NOMO-1 (cell line): ENCODE data around the gene ECM2.
"Not testable (repeated sequence)": the region's sequence is repeated elsewhere in the genome, so short reads cannot be mapped to it uniquely, and the experiment has no call there.

Source experiments
- DNase-seq, 2 experiments: peaks; one replicate each; lab custom pipeline; 2025; ENCODE audit not compliant: unreplicated experiment in 2 of 2; lab: John Stamatoyannopoulos, UW

ECM2 gene

GRCh38 chr9:92535940-92536850, at the start of gene ECM2:
TSS of gene ECM2 (minus strand) at chr9:92535990. CDS start at chr9:92522866, 13,124 bp downstream.
- DNase-seq, result no peak

GRCh38 chr9:92576175-92576574, 40.4 kb upstream of the ECM2 start:
- DNase-seq, result peak in 1 of 2 experiments; percentile 37

DNA sequence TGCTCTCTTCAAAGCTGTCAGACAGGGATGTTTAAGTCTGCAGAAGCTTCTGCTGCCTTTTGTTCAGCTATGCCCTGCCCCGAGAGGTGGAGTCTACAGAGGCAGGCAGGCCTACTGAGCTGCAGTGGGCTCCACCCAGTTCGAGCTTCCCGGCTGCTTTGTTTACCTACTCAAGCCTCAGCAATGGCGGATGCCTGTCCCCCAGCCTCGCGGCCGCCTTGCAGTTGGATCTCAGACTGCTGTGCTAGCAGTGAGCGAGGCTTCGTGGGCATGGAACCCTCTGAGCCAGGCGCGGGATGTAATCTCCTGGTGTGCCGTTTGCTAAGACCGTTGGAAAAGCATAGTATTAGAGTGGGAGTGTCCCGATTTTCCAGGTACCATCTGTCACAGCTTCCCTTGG, 37.8 kb upstream of the ECM2 start:
- DNase-seq, result not testable (repeated sequence)

GRCh38 chr9:92571871-92572270, 36.1 kb upstream of the ECM2 start:
- not testable (repeated sequence) for DNase-seq

- DNase-seq, result no peak
These were observed 29.2 kb upstream of the ECM2 start for GRCh38 chr9:92564982-92565381.

DNA sequence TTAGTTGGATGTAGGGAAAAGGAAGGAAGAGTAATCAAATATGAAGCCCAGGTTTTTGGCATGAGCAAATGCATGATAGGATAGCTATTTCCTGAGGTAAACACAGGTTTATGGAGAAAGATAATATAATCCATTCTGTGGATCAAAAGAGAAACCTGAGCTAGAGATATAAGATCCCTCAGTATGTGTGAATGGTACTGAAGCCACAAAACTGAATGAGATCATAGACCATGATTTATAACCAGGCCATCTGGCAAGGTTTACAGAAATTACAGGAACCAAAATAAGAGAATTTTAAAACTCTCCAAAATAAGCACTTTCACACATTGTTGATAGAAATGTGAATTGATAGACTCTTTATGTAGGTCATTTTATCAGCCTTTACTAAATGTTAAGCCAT, 28.7 kb upstream of the ECM2 start:
- peak in 1 of 2 experiments; percentile 25 for DNase-seq

DNA sequence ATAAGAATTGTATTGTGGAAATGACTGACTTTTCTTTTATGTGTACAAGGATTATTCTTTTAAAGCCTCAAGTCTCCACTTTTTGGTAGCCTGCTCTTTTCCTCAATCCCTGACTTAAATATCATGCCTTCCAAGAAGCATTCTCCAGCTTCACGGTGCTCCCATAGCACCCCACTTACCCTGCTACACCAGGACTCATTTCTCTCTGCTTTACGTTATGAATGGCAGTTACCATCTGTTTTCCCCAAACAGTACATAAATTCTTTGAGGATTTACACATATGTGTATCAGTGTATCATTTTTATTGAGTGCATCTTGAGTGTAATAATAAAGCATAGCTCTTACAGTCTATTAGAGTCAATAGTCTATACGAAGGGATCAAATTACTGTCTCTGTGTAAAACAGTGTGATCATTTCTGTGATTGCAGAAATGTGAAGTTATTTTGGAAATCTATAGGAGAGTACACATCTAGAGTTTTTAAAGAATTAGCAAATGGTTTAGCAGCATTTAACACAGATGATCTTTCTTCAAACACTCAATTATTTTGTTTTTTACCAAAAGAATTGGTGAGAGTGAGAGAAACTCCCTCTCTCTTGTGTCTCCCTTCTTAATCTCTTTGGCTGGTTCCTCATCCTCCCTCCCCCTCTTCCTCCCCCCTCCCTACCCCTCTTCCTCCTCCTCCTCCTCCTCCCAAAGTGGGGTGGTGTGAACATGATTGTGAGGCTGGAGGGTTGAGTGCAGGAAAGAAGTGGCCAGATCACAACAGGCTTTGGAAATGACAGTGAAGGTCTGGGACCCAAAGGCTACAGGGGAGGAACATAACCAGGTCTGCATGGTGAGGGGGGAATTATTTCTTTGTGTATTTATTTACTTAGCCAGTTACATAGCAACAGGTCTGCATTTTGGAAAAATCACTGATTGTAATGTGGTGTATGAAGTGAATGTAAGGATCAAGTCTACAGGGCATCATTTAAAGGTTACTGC, 27.6 kb upstream of the ECM2 start:
- DNase-seq, result peak; percentile 14

- DNase-seq, result no peak
These were observed 26.7 kb upstream of the ECM2 start for GRCh38 chr9:92562461-92562967.

DNA sequence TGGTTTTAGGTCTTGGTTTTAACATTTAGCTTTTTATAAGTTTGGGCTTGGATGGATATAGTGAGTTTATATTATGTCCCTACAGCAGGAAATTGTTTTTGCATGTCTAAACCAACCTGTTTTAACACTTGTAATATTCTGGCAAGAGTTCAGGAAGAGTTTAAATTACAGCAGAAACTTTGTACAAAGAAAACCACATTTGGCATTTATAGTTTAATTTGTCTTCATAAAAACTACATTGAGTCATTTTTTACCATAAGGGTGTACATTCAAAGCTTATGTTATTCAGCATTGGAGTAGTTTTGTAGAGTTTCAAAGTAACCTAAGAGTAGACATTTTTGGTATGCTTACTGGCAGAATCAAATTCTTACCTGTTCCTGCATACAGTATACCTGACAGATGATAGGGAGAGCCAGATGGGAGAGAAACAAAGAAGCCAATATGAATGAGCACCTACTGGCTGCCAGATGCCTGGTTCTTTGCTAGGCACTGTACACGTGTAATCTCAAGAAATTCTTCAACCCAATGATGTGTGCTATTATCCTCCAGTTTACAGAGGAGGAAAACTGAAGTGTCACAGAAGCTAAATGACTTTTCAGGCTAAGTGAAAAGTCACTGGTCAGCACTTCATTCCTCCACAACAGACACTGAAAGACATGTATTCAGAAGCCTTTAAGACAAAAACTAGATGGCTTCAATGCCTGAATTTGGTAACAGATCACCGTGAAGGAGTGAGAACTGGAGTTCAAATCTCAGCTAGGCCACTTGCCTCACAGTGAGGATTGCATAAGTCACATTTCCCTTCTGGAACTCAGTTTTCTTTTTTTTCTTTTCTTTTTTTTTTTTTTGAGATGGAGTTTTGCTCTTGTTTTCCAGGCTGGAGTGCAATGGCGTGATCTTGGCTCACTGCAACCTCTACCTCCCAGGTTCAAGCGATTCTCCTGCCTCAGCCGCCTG, 25.9 kb upstream of the ECM2 start:
- no peak for DNase-seq

DNA sequence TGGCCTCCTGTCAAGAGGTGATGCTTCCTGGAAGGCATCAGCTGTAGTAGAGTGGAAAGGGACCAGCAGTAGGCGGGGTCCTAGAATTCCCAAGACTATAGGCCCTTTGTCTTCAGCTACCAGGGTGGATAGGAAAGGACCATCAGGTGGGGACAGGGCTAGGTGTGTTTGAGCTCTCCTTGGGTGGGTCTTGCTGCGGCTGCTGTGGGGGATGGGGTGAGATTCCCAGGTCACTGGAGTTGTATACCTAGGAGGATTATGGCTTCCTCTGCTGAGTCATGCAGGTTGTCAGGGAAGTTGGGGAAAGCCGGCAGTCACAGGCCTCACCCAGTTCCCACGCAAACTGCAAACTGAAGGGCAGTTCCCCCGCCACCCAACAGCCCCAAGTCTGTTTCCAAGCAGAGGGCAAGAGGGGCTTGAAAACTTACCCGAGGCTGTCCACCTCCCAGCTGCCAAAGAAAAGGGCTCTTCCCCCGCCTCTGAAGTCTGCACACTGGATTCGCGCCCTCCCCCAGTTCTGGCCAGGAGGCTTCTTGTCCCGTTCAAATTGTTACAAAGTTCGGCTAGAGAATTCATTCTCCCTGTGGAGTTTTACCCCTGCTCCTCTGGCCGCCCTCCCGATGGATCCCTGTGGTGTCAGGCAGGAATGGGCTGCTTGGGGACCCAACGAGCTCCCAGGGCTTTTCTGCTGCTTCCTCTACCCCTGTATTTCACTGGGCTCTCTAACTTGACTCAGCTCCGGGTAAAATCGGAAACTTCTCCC, 23.0 kb upstream of the ECM2 start:
- DNase-seq, result no peak

- DNase-seq, result no peak
These were observed 15.0 kb upstream of the ECM2 start for GRCh38 chr9:92550765-92551164.

- DNase-seq, result no peak
These were observed 11.6 kb upstream of the ECM2 start for GRCh38 chr9:92547356-92547755.

GRCh38 chr9:92545002-92545510, 9.3 kb upstream of the ECM2 start:
- no peak for DNase-seq

DNA sequence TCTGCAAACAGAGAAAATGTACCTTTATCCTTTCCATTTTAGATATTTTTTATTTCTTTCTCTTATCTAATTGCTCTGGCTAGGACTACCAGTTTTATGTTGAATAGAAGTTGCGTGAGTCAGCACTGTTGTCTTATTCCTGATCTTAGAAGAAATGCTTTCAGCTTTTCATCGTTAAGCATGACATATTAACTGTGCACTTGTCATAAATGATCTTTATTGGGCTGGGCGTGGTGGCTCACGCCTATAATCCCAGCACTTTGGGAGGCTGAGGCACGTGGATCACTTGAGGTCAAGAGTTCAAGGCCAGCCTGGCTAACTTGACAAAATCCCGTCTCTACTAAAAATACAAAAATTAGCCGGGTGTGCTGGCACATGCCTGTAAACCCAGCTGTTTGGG, 8.2 kb upstream of the ECM2 start:
- no peak for DNase-seq

GRCh38 chr9:92538541-92538940, 2.8 kb upstream of the ECM2 start:
- DNase-seq, result no peak

- peak in 1 of 2 experiments; percentile 17 for DNase-seq
These were observed 1.1 kb downstream of the ECM2 start for GRCh38 chr9:92534674-92535073.

DNA sequence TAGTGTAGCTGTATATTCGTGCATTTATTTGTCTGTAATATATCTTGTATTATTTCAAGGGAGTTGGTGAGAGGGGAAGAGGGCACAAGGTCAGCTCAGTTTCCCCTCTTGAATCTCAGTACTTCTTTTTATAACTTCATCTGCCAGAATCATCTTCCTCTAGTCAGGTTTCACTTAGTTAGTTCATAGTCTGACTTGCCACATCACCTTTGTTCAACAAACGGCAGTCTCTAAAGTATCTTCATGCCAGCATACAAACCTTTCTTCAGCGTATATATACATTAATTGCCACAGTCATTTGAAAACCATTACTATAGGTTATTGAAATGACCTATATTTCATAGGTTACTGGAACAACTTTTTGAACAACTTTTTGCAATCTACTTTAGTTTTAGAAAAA, 1.6 kb downstream of the ECM2 start:
- DNase-seq, result peak; percentile 18 to 46

GRCh38 chr9:92530893-92531292, 4.9 kb downstream of the ECM2 start:
- no peak for DNase-seq

- no peak for DNase-seq
These were observed 6.7 kb downstream of the ECM2 start for GRCh38 chr9:92529124-92529523.
